IMR-90 (cell line): ENCODE data around the gene ACOT7. TPM values are rescaled to one million over a fixed set of nuclear protein-coding genes. Genes with fewer than 3 reads are reported as not detected.

Experiments
- ATAC-seq: fragments of 200-7000 bp; cut with Tn5 transposase; 2 replicates; pipeline ENCODE4 v1.9.1; 2020; ENCODE audit warnings: low read depth, mild to moderate bottlenecking, moderate library complexity
- BruUV-seq: library from RNA; stranded (reverse); fragments of 400-500 nt; replicated peaks from 2 replicates; lab custom pipeline; 2021; lab: Mats Ljungman, UMichigan
- CTCF ChIA-PET: fragments of 300-600 bp; formaldehyde crosslinking; extraction: SDS; loops from one replicate; lab custom pipeline; 2021; ENCODE audit warnings: antibody characterized with exemption; lab: Yijun Ruan, JAX
- POLR2A ChIA-PET: fragments of 300-600 bp; sonication (Branson Sonifier 250); formaldehyde crosslinking; loops from one replicate; lab custom pipeline; 2022; ENCODE audit warnings: antibody characterized with exemption; ENCODE audit not compliant: unreplicated experiment; lab: Charles Lee
- DNase-seq: peaks from one replicate; pipeline ENCODE4 v3.0.0; 2013
- H2AFZ ChIP-seq: replicated peaks from 2 replicates; pipeline ENCODE3; 2013; ENCODE audit warnings: low read length, mild to moderate bottlenecking; ENCODE audit not compliant: poor library complexity
- H2AK5ac ChIP-seq: 2 replicates; pipeline ENCODE4 v1.6.1; 2013; ENCODE audit warnings: low read depth, low read length, inconsistent platforms
- H2AK9ac ChIP-seq: replicated peaks from 2 replicates; pipeline ENCODE3; 2013; ENCODE audit warnings: mild to moderate bottlenecking, low read depth, low read length, moderate library complexity; ENCODE audit not compliant: poor library complexity
- H2BK120ac ChIP-seq: 2 replicates; pipeline ENCODE4 v1.6.1; 2013; ENCODE audit warnings: low read depth, low read length, inconsistent platforms
- H2BK15ac ChIP-seq: 3 replicates; pipeline ENCODE4 v1.6.1; 2013; ENCODE audit warnings: low read depth, low read length, inconsistent platforms
- H2BK20ac ChIP-seq: 2 replicates; pipeline ENCODE4 v1.6.1; 2013; ENCODE audit warnings: low read depth, mild to moderate bottlenecking, inconsistent platforms, low read length, moderate library complexity
- H2BK5ac ChIP-seq: 2 replicates; pipeline ENCODE4 v1.6.1; 2013; ENCODE audit warnings: mild to moderate bottlenecking, low read depth, low read length, inconsistent platforms; ENCODE audit not compliant: poor library complexity, severe bottlenecking
- H3K14ac ChIP-seq: replicated peaks from 2 replicates; pipeline ENCODE4 v1.6.1; 2013; ENCODE audit warnings: low read depth, low read length, inconsistent platforms
- H3K18ac ChIP-seq: 2 replicates; pipeline ENCODE4 v1.6.1; 2013; ENCODE audit warnings: low read depth, low read length, control low read depth
- H3K23ac ChIP-seq: 2 replicates; pipeline ENCODE4 v1.6.1; 2013; ENCODE audit warnings: low read depth, low read length, inconsistent platforms
- H3K27ac ChIP-seq: 2 replicates; pipeline ENCODE4 v1.5.1; 2013; ENCODE audit warnings: mild to moderate bottlenecking, control low read depth, low read length; ENCODE audit not compliant: insufficient read depth
- H3K27me3 ChIP-seq: 2 replicates; pipeline ENCODE4 v1.6.1; 2013; ENCODE audit warnings: low read length; ENCODE audit not compliant: control insufficient read depth, insufficient read depth
- H3K36me3 ChIP-seq: 2 replicates; pipeline ENCODE4 v1.6.1; 2013; ENCODE audit warnings: low read length, mixed read lengths; ENCODE audit not compliant: control insufficient read depth, insufficient read depth
- H3K4ac ChIP-seq: 2 replicates; pipeline ENCODE4 v1.6.1; 2013; ENCODE audit warnings: low read depth, low read length, inconsistent platforms
- H3K4me1 ChIP-seq: 2 replicates; pipeline ENCODE4 v1.6.1; 2013; ENCODE audit warnings: low read length, mixed read lengths; ENCODE audit not compliant: control insufficient read depth, insufficient read depth
- H3K4me2 ChIP-seq: 2 replicates; pipeline ENCODE4 v1.6.1; 2013; ENCODE audit warnings: low read depth, mild to moderate bottlenecking, control low read depth, low read length, moderate library complexity
- H3K4me3 ChIP-seq: 2 replicates; pipeline ENCODE4 v1.5.1; 2013; ENCODE audit warnings: low read depth, mild to moderate bottlenecking, control low read depth, low read length, moderate library complexity; ENCODE audit not compliant: insufficient read depth
- H3K56ac ChIP-seq: 2 replicates; pipeline ENCODE4 v1.6.1; 2013; ENCODE audit warnings: low read length, inconsistent platforms; ENCODE audit not compliant: insufficient read depth; ENCODE audit errors: extremely low read depth
- H3K79me1 ChIP-seq, 2 experiments: 2 replicates each; pipeline ENCODE4 v1.6.1; 2013; ENCODE audit warnings: low read length in 2 of 2, inconsistent platforms in 1 of 2, low read depth in 1 of 2
- H3K9ac ChIP-seq: 2 replicates; pipeline ENCODE4 v1.6.1; 2013; ENCODE audit warnings: low read depth, low read length, control low read depth
- H3K9me1 ChIP-seq: 2 replicates; pipeline ENCODE4 v1.6.1; 2013; ENCODE audit warnings: low read length, inconsistent platforms; ENCODE audit not compliant: insufficient read depth
- H3K9me3 ChIP-seq: 2 replicates; pipeline ENCODE4 v1.6.1; 2013; ENCODE audit warnings: low read length; ENCODE audit not compliant: control insufficient read depth, insufficient read depth
- H4K20me1 ChIP-seq: 2 replicates; pipeline ENCODE4 v1.6.1; 2013; ENCODE audit warnings: low read length, inconsistent platforms; ENCODE audit not compliant: insufficient read depth
- H4K5ac ChIP-seq: 2 replicates; pipeline ENCODE4 v1.6.1; 2013; ENCODE audit warnings: mild to moderate bottlenecking, low read depth, low read length, control low read depth
- H4K8ac ChIP-seq, 2 experiments: 2 replicates each; pipeline ENCODE4 v1.6.1; 2013; ENCODE audit warnings: low read depth in 2 of 2, low read length in 2 of 2, control low read depth in 1 of 2, inconsistent platforms in 1 of 2
- H4K91ac ChIP-seq: 2 replicates; pipeline ENCODE4 v1.6.1; 2013; ENCODE audit warnings: low read depth, low read length, inconsistent platforms; ENCODE audit not compliant: insufficient read depth
- BHLHE40 ChIP-seq: fragments of 150-350 bp; IDR thresholded peaks from 2 replicates; pipeline ENCODE4 v1.6.1; 2016; ENCODE audit warnings: mild to moderate bottlenecking, low read depth, low read length
- MAFK ChIP-seq: IDR thresholded peaks from 2 replicates; pipeline ENCODE4 v1.6.1; 2012; ENCODE audit warnings: low read depth, low read length, improper control_type of control experiment
- MAZ ChIP-seq: IDR thresholded peaks from 2 replicates; pipeline ENCODE4 v1.6.1; 2012; ENCODE audit warnings: low read depth, mild to moderate bottlenecking, low read length, improper control_type of control experiment, moderate library complexity, borderline replicate concordance
- RCOR1 ChIP-seq: IDR thresholded peaks from 2 replicates; pipeline ENCODE4 v1.6.1; 2012; ENCODE audit warnings: mild to moderate bottlenecking, low read length, improper control_type of control experiment; ENCODE audit not compliant: insufficient replicate concordance
- RFX5 ChIP-seq: IDR thresholded peaks from 2 replicates; pipeline ENCODE4 v1.8.0; 2012; ENCODE audit warnings: low read depth, mild to moderate bottlenecking, low read length, moderate library complexity
- WGBS, 2 experiments: methylation state at CpG; one replicate each; pipeline versions ENCODE4 v1.1.5 to v1.1.7; 2013; ENCODE audit warnings: missing lambda C conversion rate in 2 of 2; ENCODE audit not compliant: insufficient read length in 1 of 2; ENCODE audit errors: extremely low coverage in 2 of 2; 5-methylcytosine and 5-hydroxymethylcytosine counted together
- dilution Hi-C: fragments of 300-500 bp; cut with HindIII; formaldehyde crosslinking; loops from one replicate; pipeline ENCODE4 v1.14.3; 2018; ENCODE audit warnings: low sequenced_read_pairs; ENCODE audit not compliant: unreplicated experiment
- in situ Hi-C: fragments of 300-500 bp; cut with MboI; formaldehyde crosslinking; loops from 3 replicates; pipeline ENCODE4 v1.14.3; 2019; ENCODE audit warnings: low sequenced_read_pairs, inconsistent platforms, mixed read lengths
- intact Hi-C: fragments of 100-400 bp; cut with micrococcal nuclease; formaldehyde crosslinking; loops from 2 replicates; pipeline ENCODE4 v1.10.0; 2022
- polyA plus RNA-seq, 3 experiments: library from polyadenylated mRNA; depleted of rRNA; stranded (reverse); fragments of >200 nt; gene quantifications; 2 replicates each; pipeline ENCODE4 v1.2.3, GENCODE V29; 2012; ENCODE audit warnings: low replicate concordance in 1 of 3
- total RNA-seq: library from RNA; depleted of rRNA; stranded (reverse); fragments of >200 nt; gene quantifications from 2 replicates; pipeline ENCODE4 v1.2.3, GENCODE V29; 2012
- TF ChIP-seq, protein P1 (sequence below): conservative IDR thresholded peaks from 2 replicates; pipeline ENCODE4 v1.5.1; 2012; ENCODE audit warnings: mild to moderate bottlenecking, low read depth, low read length, improper control_type of control experiment
- TF ChIP-seq, protein P2 (sequence below): fragments of 150-350 bp; IDR thresholded peaks from 2 replicates; pipeline ENCODE4 v1.6.1; 2017; ENCODE audit warnings: mild to moderate bottlenecking, antibody characterized with exemption, low read length, low read depth

The ACOT7 gene
- total and polyA plus RNA-seq, 2 of the 4 experiments (the other 2 are of a cell fraction): 51.6 to 242 TPM

DNA sequence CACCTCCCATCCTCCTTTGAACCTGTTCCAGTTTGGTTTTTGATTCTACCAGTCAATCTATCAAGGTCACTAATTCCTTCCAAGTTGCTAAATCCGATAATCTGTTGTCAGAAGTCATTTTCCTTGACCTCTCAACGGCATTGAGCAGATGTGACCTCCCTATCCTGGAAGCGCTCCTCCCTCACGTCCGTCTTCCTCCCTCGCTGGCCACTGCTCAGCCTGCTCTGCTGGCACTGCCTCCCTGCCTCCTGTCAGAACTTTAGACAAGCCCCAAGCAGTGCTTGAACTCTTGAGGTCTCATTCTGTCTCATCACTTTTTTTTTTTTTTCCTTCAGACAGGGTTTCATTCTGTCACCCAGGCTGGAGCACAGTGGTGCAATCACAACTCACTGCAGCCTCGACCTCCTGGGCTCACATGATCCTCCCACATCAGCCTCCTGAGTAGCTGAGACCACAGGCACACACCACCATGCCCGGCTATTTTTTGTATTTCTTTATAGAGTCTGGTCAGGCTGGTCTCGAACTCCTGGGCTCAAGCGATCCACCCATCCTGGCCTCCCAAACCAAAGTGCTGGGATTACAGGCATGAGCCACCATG, 4.4 kb upstream of the ACOT7 start:
- H3K27ac ChIP-seq: no peak overlapping the region
- H3K56ac ChIP-seq: no peak overlapping the region
- dilution Hi-C loops: no loop called here
- WGBS, 2 experiments: 27% methylated on average over 4 of the region's 10 CpGs; no CpG with 5 or more reads in 1 of the 2 experiments
- ChIA-PET CTCF (no interaction called here), POLR2A (no interaction called here)
- no peak overlapping the region for H4K8ac ChIP-seq
- no TSS peak for BruUV-seq
- no peak overlapping the region for H2BK15ac ChIP-seq
- H2AK5ac ChIP-seq: no peak overlapping the region
- no peak overlapping the region for H4K91ac ChIP-seq
- no peak overlapping the region for H3K23ac ChIP-seq
- intact Hi-C loops: no loop called here
- no peak overlapping the region for H3K4ac ChIP-seq
- H4K5ac ChIP-seq: no peak overlapping the region
- DNase-seq (no peak), ATAC-seq (no peak)
- H2AFZ ChIP-seq: peak overlapping the region; percentile 17
- H2BK5ac ChIP-seq: no peak overlapping the region
- H3K4me2 ChIP-seq: no peak overlapping the region
- no peak overlapping the region for H3K4me3 ChIP-seq
- H3K27me3 ChIP-seq: peaks cover 7% of the 10 kb centered on the region
- no peak overlapping the region for H3K9ac ChIP-seq
- no peak overlapping the region for H2BK120ac ChIP-seq
- H2AK9ac ChIP-seq: no peak overlapping the region
- no peaks in the 10 kb centered on the region for H3K9me3 ChIP-seq
- no peak overlapping the region for H3K14ac ChIP-seq
- no peaks in the 10 kb centered on the region for H3K9me1 ChIP-seq
- peaks cover 0 to 9% of the 10 kb centered on the region in 2 experiments; a peak in 1 of 4 replicates for H3K79me1 ChIP-seq
- H3K18ac ChIP-seq: no peak overlapping the region
- H3K4me1 ChIP-seq: peaks cover 4% of the 10 kb centered on the region; the same call in 1 of the 2 replicates
- TF ChIP-seq BHLHE40 (no peak), RCOR1 (no peak), MAZ (no peak), MAFK (no peak), RFX5 (no peak)
- TF ChIP-seq, protein P1, sequence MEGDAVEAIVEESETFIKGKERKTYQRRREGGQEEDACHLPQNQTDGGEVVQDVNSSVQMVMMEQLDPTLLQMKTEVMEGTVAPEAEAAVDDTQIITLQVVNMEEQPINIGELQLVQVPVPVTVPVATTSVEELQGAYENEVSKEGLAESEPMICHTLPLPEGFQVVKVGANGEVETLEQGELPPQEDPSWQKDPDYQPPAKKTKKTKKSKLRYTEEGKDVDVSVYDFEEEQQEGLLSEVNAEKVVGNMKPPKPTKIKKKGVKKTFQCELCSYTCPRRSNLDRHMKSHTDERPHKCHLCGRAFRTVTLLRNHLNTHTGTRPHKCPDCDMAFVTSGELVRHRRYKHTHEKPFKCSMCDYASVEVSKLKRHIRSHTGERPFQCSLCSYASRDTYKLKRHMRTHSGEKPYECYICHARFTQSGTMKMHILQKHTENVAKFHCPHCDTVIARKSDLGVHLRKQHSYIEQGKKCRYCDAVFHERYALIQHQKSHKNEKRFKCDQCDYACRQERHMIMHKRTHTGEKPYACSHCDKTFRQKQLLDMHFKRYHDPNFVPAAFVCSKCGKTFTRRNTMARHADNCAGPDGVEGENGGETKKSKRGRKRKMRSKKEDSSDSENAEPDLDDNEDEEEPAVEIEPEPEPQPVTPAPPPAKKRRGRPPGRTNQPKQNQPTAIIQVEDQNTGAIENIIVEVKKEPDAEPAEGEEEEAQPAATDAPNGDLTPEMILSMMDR: no peak
- TF ChIP-seq, protein P2, sequence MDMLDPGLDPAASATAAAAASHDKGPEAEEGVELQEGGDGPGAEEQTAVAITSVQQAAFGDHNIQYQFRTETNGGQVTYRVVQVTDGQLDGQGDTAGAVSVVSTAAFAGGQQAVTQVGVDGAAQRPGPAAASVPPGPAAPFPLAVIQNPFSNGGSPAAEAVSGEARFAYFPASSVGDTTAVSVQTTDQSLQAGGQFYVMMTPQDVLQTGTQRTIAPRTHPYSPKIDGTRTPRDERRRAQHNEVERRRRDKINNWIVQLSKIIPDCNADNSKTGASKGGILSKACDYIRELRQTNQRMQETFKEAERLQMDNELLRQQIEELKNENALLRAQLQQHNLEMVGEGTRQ: no peak
- in situ Hi-C loops: no loop called here
- H2BK20ac ChIP-seq: no peak overlapping the region
- no peaks in the 10 kb centered on the region for H4K20me1 ChIP-seq
- no peaks in the 10 kb centered on the region for H3K36me3 ChIP-seq
